AG08395 (cell line): ENCODE measurements around the gene TTC34.
"Not testable (repeated sequence)": the region's sequence is repeated elsewhere in the genome, so short reads cannot be mapped to it uniquely, and the experiment has no call there.

Experiments
- DNase-seq: peaks from one replicate; pipeline ENCODE4 v3.0.0; 2012; ENCODE audit warnings: mixed read lengths, low spot score

TTC34 gene

GRCh38 chr1:2798958-2799357 lies 2.5 kb downstream of the TTC34 start:
- DNase-seq, result not testable (repeated sequence)

- no peak for DNase-seq
Observed at GRCh38 chr1:2797741-2798016, 3.8 kb downstream of the TTC34 start.

- DNase-seq, result no peak
Observed at GRCh38 chr1:2796890-2797740, 4.4 kb downstream of the TTC34 start.

- no peak for DNase-seq
Observed at GRCh38 chr1:2795926-2796325, 5.6 kb downstream of the TTC34 start.

- DNase-seq, result no peak
Observed at GRCh38 chr1:2791027-2791760, 10.3 kb downstream of the TTC34 start.

- no peak for DNase-seq
Observed at GRCh38 chr1:2789986-2790581, 11.4 kb downstream of the TTC34 start.

GRCh38 chr1:2789164-2789985 lies 12.1 kb downstream of the TTC34 start:
- no peak for DNase-seq

GRCh38 chr1:2788506-2789163 lies 12.9 kb downstream of the TTC34 start:
- no peak for DNase-seq

- no peak for DNase-seq
Observed at GRCh38 chr1:2787163-2787911, 14.2 kb downstream of the TTC34 start.

- no peak for DNase-seq
Observed at GRCh38 chr1:2786329-2787162, 14.9 kb downstream of the TTC34 start.

- DNase-seq, result no peak
Observed at GRCh38 chr1:2785631-2786328, 15.7 kb downstream of the TTC34 start.

GRCh38 chr1:2784854-2785630 lies 16.5 kb downstream of the TTC34 start:
- no peak for DNase-seq

- DNase-seq, result no peak
Observed at GRCh38 chr1:2783435-2784397, 17.8 kb downstream of the TTC34 start.

- DNase-seq, result no peak
Observed at GRCh38 chr1:2783069-2783434, 18.4 kb downstream of the TTC34 start.

GRCh38 chr1:2781627-2782026 lies 19.9 kb downstream of the TTC34 start:
- DNase-seq, result no peak

GRCh38 chr1:2778220-2778592 lies 23.3 kb downstream of the TTC34 start:
- no peak for DNase-seq

- no peak for DNase-seq
Observed at GRCh38 chr1:2777424-2778219, 23.9 kb downstream of the TTC34 start.
